GM12865 (cell line): ENCODE results near the gene CUX1.
"Not testable (repeated sequence)": the region's sequence is repeated elsewhere in the genome, so short reads cannot be mapped to it uniquely, and the experiment has no call there.

ENCODE experiments used
- DNase-seq: peaks from one replicate; pipeline ENCODE4 v3.0.0; 2010; ENCODE audit warnings: low read depth
- H3K4me3 ChIP-seq: 2 replicates; pipeline ENCODE4 v1.5.1; 2011; ENCODE audit warnings: mild to moderate bottlenecking, low read depth, low read length, control low read depth
- TF ChIP-seq, protein P1 (sequence below): IDR thresholded peaks from 2 replicates; pipeline ENCODE4 v1.5.1; 2011; ENCODE audit warnings: low read length, control low read depth, low read depth, inconsistent platforms; ENCODE audit not compliant: insufficient read depth; ENCODE audit errors: missing control alignments

Gene CUX1

DNA sequence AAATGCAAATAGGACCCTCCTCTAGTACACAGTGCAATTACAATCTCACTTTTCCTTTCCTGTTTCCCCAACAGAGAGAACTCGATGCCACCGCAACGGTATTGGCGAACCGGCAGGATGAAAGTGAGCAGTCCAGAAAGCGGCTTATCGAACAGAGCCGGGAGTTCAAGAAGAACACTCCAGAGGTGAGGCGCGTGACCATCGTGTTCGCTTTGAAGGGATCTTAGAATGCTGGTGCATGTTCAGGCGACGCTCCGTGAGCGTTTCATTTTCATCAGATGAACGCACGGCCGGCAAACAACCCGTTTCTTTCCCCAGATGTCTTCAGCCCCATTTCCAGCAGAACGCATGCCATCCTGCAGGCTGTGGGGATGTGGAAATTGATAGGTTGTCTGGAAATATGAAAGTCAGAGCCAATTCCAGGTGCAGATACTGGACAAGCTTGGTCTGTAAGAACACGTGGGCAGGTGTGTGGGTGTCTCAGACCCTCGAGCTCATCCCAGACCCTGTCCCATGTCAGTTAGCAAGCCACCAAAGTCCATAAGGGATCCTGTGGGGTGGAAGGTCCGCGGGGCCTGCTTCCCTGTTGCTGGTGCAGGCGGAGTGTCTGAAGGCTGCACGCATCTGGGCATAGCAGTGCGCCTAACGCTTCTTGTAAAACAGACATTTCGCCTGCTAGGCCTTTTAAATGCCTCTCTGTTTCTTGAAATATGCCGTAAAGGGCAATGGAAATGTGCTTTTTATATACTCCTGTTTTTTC is 98.8 kb downstream of the CUX1 start:
- no peak overlapping the region for H3K4me3 ChIP-seq
- DNase-seq, result no peak
- TF ChIP-seq, protein P1, sequence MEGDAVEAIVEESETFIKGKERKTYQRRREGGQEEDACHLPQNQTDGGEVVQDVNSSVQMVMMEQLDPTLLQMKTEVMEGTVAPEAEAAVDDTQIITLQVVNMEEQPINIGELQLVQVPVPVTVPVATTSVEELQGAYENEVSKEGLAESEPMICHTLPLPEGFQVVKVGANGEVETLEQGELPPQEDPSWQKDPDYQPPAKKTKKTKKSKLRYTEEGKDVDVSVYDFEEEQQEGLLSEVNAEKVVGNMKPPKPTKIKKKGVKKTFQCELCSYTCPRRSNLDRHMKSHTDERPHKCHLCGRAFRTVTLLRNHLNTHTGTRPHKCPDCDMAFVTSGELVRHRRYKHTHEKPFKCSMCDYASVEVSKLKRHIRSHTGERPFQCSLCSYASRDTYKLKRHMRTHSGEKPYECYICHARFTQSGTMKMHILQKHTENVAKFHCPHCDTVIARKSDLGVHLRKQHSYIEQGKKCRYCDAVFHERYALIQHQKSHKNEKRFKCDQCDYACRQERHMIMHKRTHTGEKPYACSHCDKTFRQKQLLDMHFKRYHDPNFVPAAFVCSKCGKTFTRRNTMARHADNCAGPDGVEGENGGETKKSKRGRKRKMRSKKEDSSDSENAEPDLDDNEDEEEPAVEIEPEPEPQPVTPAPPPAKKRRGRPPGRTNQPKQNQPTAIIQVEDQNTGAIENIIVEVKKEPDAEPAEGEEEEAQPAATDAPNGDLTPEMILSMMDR, result no peak

DNA sequence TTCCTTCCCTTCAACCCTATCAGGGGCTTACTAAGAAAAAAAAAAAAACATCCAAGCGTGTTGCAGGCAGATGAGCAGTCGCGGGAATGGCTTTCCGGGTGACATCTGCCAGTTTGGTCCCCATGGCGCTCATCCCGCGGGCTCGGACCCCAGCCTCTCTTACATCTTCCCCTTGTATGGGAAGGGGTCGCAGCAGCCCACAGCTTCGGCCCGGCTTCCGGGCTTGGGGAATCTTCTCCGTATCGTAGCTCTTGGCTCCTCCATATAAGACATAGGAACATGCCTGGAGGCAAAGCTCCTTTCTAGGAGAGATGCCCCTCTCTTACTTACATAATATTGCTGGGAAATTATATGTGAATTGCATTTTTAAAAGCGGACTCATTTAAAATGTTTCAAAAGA is 99.5 kb downstream of the CUX1 start:
- no peak for DNase-seq
- H3K4me3 ChIP-seq, result no peak overlapping the region
- TF ChIP-seq, protein P1, result no peak

DNA sequence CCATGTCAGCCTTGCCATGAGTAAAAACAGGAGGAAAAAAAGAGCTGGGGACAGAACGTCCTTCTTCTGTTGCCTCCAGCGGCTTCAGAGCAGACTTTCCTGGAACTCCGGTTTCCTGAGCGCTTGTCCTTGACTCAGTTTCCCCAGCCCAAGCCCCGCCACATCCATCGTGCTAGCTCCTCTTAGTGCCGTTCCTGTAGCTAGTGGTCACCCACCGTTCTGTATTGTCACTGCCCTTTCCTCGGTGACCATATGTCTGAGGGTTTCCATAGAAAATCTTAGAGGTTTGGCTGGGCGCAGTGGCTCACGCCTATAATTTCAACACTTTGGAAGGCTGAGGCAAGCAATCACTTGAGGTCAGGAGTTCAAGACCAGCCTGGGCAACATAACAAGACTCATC is 100.1 kb downstream of the CUX1 start:
- TF ChIP-seq, protein P1, result no peak
- no peak overlapping the region for H3K4me3 ChIP-seq
- no peak for DNase-seq

DNA sequence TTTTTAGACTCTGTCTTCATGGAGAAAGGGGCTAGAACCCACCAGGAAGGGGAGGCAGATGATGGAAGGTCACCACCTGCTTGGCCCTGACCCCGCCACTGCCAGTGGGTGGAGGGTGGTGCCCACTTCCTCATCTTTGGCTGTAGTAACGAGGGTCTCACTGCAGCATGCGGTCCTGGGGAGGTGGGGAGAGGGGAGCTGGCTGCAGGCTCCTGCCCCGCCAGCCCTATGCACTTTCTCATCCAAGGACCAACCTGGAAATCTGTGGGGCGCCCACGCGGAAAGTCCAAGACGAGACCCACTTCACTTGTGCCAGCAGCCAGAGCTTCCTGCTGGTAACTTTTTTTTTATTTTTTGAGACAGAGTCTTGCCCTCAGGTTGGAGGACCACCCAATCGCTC is 101.0 kb downstream of the CUX1 start:
- H3K4me3 ChIP-seq, result no peak overlapping the region
- TF ChIP-seq, protein P1, result no peak
- no peak for DNase-seq

DNA sequence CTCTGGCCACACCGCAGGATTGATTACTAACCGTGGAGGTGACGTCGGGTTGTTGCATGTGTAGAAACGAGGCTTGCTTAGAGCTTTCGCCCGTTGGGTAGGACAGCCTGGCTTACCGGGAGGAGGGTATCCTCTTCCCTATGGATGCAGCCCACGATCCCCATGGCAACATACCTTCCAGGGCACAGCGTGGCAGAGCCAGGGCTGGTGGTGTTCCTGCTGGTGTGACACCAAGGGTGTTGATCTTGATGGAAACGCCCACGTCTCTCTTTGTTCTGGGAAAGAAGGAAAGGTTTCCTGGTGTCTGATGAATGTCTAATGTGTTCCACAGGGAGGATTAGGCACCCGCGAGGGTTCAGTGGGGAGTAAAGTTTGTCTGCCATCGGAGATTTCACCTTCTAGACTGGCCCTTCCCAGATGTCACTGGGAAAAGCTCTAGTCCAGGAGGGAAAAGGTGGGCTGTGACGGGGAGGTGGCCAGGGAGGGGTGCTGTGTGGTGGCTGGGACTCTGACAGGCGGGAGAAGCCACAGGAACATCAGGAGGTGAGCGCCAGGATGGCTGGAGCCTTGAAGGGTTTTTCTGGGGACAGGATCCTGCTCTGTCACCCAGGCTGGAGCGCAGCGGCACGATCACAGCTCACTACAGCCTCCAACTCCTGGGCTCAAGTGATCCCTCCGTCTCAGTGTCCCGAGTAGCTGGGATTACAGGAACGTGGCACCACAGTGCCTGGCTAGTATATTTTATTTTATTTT is 102.1 kb downstream of the CUX1 start:
- H3K4me3 ChIP-seq, result no peak overlapping the region
- TF ChIP-seq, protein P1, result no peak
- no peak for DNase-seq

DNA sequence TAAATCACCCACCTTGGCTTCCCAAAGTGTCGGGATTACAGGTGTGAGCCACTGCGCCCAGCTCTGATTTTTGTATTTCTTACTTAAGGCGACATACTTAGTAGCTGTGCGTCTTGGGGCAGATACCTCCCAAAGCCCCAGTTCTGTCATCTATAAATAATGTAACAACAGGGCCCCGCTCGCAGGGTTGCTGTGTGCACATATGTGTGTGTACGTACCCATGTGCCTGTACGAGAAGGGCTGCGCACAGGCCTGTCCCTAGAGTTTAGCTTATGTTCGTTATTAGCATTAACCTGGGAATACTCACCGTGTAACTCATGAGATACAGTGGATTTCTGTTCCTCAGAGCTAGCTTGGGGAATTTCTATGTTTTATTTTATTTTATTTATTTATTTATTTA is 103.6 kb downstream of the CUX1 start:
- TF ChIP-seq, protein P1, result no peak
- DNase-seq, result no peak
- no peak overlapping the region for H3K4me3 ChIP-seq

DNA sequence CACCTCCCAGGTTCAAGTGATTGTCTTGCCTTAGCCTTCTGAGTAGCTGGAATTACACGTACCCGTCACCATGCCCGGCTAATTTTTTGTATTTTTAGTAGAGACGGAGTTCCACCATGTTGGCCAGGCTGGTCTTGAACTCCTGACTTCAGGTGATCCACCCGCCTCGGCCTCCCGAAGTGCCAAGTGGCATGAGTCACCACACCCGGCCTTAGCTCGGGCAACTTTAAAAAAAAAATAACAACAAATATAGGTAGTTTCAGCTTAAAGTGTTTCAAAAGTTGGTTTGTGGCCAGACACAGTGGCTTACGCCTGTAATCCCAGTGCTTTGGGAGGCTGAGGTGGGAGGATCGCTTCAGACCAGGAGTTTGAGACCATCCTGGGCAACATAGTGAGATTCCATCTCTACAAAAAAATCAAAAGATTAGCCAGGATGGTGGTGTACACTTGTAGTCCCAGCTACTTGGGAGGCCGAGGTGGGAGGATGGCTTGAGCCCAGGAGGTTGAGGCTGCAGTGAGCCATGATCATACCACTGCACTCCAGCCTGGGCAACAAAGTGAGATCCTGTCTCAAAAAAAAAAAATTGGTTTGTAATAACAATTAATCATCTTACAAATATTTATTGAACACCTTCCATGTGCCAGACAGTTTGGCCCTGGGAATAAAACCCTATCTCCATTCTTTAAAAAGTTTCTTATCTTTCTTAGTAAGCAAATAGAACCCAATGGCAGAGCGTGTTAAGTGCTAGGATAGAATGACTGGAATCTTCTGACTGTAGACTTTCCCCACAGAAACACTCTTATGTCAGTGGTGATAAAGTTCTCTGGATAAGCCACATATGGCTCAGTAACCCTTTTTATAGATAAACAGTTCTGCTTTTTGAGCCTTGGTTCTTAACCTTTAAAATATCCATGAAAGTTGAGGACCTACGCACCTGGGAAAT is 104.4 kb downstream of the CUX1 start:
- DNase-seq, H3K4me3 ChIP-seq: not testable (repeated sequence)
